ENCODE data around the gene CORO2A.
"Not testable (repeated sequence)": the region's sequence is repeated elsewhere in the genome, so short reads cannot be mapped to it uniquely, and the experiment has no call there.

DNA sequence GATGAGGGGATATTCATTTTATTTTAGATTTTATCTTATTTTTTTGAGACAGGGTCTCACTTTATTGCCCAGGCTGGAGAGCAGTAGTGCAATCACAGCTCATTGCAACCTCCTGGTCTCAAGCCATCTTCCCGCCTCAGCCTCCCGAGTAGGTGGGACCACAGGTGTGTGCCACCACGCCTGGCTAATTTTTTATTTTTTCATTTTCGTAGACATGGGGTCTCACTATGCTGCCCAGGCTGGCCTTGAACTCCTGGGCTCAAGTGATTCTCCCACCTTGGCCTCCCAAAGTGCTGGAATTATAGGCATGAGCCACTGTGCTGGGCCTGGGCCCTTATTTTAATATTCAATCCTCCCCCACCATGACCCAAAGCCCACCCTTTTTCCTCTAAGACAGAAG is 62.4 kb downstream of the CORO2A start:
- TF ChIP-seq, protein P1, sequence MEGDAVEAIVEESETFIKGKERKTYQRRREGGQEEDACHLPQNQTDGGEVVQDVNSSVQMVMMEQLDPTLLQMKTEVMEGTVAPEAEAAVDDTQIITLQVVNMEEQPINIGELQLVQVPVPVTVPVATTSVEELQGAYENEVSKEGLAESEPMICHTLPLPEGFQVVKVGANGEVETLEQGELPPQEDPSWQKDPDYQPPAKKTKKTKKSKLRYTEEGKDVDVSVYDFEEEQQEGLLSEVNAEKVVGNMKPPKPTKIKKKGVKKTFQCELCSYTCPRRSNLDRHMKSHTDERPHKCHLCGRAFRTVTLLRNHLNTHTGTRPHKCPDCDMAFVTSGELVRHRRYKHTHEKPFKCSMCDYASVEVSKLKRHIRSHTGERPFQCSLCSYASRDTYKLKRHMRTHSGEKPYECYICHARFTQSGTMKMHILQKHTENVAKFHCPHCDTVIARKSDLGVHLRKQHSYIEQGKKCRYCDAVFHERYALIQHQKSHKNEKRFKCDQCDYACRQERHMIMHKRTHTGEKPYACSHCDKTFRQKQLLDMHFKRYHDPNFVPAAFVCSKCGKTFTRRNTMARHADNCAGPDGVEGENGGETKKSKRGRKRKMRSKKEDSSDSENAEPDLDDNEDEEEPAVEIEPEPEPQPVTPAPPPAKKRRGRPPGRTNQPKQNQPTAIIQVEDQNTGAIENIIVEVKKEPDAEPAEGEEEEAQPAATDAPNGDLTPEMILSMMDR (conservative IDR thresholded peaks at IDR 0.05): not testable (repeated sequence)
- not testable (repeated sequence) for TF ChIP-seq ZFX (IDR thresholded peaks at IDR 0.05)
